Right kidney (tissue), 1 donor: ENCODE data around the gene PLA2G2D.

Source experiments
- DNase-seq: peaks from one replicate; pipeline ENCODE4 v3.0.0-alpha.2; 2016

PLA2G2D gene

GRCh38 chr1:20114021-20114648 is 5.2 kb downstream of the PLA2G2D start:
- DNase-seq: no peak

DNA sequence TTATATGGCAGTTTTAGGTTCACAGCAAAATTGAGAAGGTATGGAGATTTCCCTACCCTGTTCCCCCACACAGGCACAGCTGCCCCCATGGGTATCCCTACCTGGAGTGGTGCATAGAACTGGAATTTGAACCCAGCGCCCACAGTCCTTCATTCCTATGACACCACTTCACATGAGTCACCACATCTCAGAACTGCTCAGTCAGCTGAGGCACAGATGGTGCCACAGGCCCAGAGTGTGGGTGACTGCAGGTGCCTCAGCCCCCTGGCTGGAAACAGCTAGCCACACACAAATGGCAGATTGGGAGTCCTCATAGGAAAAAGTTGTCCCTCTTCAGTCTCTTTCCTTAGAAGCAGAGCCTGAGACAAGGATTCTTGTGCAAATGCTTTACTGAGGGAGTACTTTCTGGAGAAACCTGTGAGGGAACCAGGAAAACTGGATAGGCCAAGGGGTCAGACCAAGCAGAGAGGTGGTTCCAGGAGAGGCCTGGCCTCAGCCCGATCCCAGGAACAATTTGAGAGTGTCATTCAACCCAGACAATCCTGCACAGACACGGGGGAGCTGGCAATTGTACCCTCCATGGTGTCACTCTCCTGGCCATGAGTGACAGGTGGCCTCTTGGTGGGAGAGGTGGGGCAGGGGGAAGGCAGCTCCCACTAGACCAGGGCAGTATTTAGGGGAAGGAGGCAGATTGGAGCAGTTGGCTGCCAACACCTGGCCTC is 6.9 kb downstream of the PLA2G2D start:
- DNase-seq: no peak

GRCh38 chr1:20111452-20111851 is 7.9 kb downstream of the PLA2G2D start:
- no peak for DNase-seq

DNA sequence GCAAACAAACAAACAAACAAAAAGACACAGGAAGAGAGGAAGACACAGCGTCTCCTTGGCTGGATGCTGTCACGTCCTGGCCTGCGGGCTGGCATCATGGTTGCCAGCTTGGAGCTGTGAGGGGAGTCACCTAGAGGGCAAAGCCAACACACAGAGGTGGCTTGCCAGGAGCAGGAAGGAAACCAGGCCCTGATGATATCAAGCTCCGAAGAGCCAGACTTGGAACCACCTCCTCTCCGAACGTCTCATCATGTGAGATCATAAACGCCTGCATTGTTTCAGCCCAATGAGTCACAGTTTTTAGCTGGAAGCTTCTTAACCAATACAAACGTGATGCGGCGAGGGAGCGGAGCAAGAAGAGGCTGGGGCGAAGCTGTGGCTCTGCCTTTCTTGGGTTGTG is 8.7 kb downstream of the PLA2G2D start:
- no peak for DNase-seq

DNA sequence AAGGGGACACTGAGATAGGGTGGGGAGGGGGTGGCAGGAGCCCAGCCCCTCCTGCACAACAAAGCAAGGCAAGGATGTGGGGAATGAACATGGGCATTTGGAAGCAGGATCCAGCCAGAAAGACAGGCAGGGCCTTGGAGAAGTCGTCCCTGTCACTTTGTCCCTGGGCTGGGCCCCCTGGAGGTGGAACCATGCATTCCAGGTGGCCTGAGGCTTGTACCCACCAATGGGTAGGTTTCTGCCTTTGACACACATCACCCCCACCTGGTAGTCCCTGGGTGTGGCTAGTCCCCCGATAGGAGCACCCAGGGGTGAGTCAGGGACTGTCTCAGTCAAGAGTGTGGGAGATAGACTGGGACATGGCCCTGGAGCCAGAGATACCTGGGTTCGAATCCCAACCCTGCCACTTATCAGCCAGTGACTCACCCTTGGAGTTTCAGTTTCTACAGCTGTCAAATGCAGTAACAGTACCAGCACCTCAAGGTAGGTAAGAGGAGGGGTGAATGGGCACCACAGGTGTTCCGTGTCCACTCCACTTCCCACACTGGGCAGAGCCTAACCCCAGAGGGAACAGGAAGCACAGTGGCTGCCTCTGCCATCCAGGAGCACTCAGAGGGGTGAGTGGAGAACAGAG is 10.0 kb downstream of the PLA2G2D start:
- no peak for DNase-seq

DNA sequence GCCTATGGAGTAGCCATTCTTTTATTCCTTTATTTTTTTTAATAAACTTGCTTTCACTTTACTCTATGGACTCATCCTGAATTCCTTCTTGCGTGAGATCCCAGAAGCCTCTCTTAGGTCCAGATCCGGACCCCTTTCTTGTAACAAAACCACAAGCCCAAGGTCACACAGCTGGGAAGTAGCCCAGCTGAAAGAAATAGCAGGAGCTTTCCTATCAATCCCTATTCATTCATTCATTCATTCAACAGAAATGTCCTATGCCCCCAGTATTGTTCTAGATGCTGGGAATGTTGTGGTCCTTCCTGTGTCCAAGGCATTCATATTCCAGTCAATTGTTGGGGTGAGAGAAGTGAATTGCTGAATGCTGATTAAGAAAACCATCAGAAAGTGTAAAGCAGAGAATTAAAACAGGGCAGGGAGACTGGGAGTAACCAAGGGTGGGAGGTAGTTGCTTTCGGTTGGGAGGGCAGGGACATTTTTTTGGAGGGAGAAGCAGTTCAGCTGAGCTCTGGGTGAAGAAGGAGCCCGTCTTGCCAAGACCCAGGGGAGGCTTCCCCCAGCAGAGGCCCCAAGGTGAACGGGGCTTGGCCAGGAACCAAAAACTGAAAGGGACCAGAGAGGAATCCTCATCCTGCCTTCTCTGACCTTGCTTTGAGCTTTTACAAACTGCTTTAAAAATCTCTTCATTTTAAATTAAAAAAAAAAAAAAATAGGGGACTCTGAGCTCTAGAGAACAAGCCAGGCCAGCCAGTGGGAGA is 10.8 kb downstream of the PLA2G2D start:
- no peak for DNase-seq

GRCh38 chr1:20107796-20108195 is 11.5 kb downstream of the PLA2G2D start:
- no peak for DNase-seq

DNA sequence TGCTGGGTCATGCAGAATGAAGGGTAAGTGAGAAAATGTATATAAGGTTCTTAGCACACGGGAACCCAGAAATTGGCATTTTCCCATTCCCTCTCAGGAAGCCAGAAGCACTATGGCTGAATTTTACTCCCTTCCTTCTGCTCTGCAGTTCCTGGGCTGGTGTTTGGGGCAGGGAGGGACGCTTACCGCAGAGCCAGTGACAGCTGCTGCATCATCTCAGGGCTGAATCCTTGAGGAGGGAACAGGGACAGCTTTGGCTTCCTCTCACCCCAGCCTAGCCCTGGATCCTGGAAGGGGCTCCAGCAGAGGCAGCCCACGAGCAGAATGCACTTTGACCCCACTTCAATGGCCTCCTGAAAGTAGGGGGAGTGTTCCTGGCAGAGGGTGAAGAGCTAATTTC is 12.0 kb downstream of the PLA2G2D start:
- DNase-seq: no peak

DNA sequence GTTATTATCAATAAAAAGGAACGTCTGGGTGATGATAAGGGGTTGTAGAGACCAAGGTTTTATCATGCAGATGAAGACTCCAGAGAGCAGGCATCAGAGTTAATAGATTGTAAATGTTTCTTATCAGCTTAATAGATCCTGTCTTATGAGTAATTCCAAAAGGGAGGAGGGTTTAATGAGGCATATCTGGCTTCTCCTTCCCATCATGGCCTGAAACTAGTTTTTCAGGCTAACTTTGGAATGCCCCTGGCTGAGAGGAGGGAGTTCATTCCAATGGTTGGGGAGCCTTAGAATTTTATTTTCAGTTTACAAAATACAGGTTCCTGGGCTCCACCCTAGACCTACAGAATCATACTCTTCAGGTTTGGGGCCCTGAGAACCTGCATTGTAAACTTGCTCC is 13.5 kb downstream of the PLA2G2D start:
- no peak for DNase-seq

DNA sequence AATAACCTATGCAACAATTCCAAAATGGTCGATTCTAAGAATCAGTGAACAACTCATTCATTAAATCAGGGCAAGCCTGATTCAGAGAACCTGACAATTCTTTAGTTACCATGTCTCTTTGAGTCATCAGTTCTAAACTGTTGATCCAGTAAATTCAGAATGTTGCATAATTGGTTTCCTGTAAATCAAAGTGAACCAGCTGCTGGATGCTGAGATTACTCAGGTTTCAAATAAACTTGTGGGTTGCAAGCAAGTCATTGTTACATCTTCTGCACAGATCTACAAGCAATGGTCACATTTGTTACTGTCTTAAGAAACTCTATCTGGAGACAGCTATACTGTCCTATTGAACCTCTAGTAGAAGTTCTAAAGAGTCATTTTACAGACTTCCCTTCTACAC is 16.5 kb downstream of the PLA2G2D start:
- no peak for DNase-seq

GRCh38 chr1:20100632-20101355 is 18.5 kb downstream of the PLA2G2D start:
- peak; percentile 28 for DNase-seq

- no peak for DNase-seq
Observed at GRCh38 chr1:20099533-20099932, 19.8 kb downstream of the PLA2G2D start.

DNA sequence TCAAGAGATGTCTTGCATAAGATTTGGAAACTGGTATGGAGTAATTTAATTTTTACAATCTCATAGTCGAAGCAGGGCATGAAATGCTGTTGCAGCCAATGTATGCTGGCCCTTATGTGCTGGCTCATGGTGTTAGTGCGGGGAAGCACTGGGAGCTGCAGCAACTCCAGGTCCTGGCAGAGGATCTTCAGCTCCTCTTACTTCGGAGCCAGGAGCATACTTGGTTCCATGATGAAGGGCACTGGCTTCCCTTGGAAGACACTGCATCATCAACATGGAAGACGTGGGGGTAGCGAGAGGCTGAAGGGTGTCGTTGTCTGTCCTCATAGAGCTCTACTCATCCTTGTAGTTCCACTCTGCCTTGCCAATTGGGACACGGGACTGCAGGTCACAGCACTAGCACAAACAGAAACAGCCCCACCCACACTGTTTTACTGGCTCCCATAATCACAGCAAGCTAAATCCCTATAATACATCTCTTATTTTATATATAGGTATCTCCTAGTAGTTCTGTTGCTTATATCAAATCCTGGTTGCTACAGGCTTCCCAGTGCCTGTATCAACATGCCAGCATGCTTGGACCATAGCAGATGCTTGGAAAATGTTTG is 22.4 kb downstream of the PLA2G2D start:
- DNase-seq: no peak

DNA sequence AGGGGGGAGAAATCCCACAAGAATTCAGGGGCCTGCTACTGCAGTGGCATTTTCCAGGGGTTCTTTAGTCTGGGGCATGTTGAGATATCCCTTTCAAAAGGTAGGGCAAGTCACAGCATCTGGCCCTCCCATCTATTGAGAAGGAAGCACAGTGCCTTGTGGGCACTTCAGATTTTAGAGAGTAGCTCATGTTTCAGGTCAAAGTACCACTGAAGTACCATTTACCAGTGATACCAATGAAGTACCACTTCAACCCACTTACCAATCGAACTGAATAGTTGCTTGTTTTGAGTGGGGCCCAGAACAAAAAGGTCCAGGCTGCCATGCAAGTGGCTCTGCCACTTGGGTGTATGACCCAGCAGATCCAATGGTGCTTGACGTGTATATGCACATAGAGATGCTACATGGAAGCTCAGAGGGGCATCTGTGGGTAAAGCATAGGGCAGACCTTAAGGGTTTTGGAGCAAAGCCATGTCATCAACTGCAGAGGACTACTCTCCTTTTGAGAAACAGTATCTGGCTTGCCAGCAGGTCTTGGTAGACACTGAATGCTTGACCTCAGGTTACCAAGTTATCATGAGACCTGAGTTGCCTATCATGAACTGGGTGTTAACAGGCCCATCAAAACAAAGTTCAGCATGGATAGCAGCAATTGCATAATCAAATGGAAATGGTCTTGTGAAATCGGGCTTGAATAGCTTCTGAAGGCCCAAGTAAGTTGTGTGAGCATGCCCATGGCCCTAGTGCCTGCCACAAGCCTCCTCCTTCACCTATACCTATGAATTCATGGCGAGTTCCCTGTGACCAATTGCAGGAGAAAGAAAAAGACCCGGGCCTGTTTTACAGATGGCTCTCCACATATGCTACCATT is 23.5 kb downstream of the PLA2G2D start:
- no peak for DNase-seq

DNA sequence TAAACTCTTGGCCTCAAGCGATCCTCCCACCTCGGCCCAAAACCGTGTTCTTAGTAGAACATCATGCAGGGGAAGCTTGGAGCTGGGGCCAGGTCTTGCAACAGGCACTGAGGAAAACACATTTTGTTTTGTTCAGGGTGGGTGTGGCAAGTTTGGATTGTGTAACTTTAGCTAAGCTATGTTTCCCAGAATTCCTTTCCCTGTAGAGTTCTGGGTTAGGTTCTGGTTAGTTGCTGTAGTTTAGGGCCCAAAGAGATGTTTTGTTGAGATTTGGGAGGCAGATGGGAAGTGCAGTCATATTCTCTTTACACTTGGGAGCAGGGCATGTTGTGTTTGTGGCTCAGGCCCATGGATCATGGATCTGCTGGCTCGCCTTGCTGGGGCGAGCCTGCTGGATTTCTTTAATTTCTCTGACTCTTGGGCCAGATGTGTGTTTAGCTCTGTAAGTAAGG is 25.4 kb downstream of the PLA2G2D start:
- DNase-seq: no peak

DNA sequence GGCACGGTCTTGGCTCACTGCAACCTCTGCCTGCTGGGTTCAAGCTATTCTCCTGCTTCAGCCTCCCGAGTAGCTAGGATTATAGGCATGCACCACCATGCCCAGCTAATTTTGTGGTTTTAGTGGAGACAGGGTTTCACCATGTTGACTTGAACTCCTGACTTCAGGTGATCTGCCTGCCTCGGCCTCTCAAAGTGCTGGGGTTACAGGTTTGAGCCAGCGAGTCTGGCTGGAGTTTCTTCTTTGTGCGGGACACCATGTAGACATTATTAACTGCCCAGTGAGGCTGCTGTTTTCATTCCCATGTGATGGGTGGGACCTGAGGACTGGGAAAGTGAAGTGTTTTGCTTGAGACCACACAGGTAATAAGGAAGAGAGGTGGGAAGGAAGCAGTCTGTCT is 26.0 kb downstream of the PLA2G2D start:
- no peak for DNase-seq

DNA sequence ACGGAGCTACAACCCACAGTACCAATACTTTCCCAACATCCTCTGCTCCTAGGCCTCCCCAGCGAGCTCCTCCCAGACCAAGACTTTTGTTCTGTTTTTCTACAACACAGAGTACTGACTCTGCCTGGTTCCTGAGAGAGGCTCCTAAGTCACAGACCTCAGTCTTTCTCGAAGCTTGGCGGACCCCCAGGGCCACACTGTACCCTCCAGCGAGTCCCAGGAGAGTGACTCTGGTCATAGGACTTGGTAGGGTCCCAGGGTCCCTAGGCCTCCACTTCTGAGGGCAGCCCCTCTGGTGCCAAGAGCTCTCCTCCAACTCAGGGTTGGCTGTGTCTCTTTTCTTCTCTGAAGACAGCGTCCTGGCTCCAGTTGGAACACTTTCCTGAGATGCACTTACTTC is 28.7 kb downstream of the PLA2G2D start:
- DNase-seq: no peak

DNA sequence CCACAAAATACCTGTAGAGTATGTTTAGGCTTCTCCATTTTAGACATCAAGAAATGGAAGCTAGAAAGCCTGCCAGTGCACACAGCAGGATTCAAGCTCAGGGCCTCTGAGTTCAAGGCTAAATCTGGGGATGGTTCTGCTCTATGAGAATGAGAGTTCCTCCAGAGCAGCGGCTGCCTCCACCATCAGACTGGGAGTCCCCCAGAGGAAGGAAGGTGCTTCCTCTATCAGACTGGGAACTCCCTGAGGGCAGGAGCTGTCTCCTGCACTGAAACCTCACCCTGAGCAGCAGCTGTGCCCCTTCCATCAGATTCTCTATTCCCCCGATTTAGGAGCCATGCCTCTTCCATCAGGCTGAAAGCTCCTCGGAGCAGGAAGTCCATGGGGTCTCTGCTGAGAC is 29.2 kb downstream of the PLA2G2D start:
- DNase-seq: no peak

- DNase-seq: no peak
Observed at GRCh38 chr1:20089328-20090077, 29.8 kb downstream of the PLA2G2D start.

DNA sequence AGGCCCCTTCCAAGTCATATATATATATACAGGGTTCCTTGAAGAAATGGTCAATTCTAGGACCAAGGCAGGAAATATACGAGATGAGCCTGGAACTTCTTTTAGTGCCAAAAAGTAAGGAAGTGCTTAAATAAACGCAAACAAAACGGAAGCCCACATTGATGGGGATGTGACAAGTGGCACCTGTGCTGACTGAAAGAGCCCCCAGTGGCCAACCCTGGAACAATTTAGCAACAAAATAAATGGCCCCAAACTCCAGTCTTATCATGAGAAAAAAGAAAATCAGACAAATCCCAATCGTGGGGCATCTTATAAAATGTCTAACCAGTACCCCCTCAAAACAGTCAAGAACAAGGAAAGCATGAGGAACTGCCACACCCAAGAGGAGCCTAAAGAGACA is 31.7 kb downstream of the PLA2G2D start:
- DNase-seq: no peak
